ENCODE results near the gene WT1. TPM values are rescaled to one million over a fixed set of nuclear protein-coding genes. Genes with fewer than 3 reads are reported as not detected.

Gene WT1
- total RNA-seq, 1 experiment from 2014 or later, result not detected

DNA sequence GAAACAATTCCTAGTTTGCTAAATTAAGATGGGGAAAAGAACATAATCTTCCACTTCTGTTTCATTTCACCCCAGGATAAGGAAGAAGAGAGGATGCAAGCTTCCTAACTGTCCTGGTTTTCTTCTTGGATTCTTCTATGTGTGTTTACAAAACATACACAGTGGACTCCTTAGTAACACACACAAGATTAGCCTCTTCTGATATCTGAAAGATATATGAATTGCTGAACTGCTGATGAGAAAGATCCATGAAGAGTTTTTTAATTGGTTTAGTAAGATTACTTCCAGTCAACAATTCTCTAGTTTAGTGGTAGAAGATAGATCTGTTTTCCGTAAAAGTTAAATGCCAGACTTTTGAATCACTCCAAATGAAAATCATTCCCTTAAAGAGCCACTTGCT is 86.8 kb downstream of the WT1 start:
- H3K4me1 Mint-ChIP-seq, result 0 out of 2 replicates have a peak, but pooled peaks cover 4% of the 10 kb centered on the region
- TF ChIP-seq, protein P1, sequence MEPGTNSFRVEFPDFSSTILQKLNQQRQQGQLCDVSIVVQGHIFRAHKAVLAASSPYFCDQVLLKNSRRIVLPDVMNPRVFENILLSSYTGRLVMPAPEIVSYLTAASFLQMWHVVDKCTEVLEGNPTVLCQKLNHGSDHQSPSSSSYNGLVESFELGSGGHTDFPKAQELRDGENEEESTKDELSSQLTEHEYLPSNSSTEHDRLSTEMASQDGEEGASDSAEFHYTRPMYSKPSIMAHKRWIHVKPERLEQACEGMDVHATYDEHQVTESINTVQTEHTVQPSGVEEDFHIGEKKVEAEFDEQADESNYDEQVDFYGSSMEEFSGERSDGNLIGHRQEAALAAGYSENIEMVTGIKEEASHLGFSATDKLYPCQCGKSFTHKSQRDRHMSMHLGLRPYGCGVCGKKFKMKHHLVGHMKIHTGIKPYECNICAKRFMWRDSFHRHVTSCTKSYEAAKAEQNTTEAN (CRISPR knock-in tag; IDR thresholded peaks at IDR 0.05), result no peak
- TF ChIP-seq CREB1 (CRISPR knock-in tag; IDR thresholded peaks at IDR 0.05) (no peak), RELA (CRISPR knock-in tag; IDR thresholded peaks at IDR 0.05; ENCODE audit: borderline replicate concordance) (no peak), TP53 (CRISPR knock-in tag; IDR thresholded peaks at IDR 0.05) (no peak), ZNF423 (CRISPR knock-in tag; IDR thresholded peaks at IDR 0.05) (no peak), ELF4 (CRISPR knock-in tag; IDR thresholded peaks at IDR 0.05; ENCODE audit: low read depth) (no peak), ZNF317 (CRISPR knock-in tag; IDR thresholded peaks at IDR 0.05; ENCODE audit: borderline replicate concordance, low read depth) (no peak), IRF2 (CRISPR knock-in tag; IDR thresholded peaks at IDR 0.05; ENCODE audit: borderline replicate concordance, low read depth) (no peak), ZNF219 (CRISPR knock-in tag; IDR thresholded peaks at IDR 0.05; ENCODE audit: borderline replicate concordance) (no peak), NFE2L1 (CRISPR knock-in tag; IDR thresholded peaks at IDR 0.05) (no peak), SOX15 (CRISPR knock-in tag; IDR thresholded peaks at IDR 0.05) (no peak), KAT7 (CRISPR knock-in tag; IDR thresholded peaks at IDR 0.05; ENCODE audit: borderline replicate concordance) (no peak)
- TF ChIP-seq, protein P2, sequence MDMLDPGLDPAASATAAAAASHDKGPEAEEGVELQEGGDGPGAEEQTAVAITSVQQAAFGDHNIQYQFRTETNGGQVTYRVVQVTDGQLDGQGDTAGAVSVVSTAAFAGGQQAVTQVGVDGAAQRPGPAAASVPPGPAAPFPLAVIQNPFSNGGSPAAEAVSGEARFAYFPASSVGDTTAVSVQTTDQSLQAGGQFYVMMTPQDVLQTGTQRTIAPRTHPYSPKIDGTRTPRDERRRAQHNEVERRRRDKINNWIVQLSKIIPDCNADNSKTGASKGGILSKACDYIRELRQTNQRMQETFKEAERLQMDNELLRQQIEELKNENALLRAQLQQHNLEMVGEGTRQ (CRISPR knock-in tag; IDR thresholded peaks at IDR 0.05), result no peak
- TF ChIP-seq, protein P3, sequence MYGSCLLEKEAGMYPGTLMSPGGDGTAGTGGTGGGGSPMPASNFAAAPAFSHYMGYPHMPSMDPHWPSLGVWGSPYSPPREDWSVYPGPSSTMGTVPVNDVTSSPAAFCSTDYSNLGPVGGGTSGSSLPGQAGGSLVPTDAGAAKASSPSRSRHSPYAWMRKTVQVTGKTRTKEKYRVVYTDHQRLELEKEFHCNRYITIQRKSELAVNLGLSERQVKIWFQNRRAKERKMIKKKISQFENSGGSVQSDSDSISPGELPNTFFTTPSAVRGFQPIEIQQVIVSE (CRISPR knock-in tag; IDR thresholded peaks at IDR 0.05; ENCODE audit: borderline replicate concordance), result no peak
- TF ChIP-seq, protein P4, sequence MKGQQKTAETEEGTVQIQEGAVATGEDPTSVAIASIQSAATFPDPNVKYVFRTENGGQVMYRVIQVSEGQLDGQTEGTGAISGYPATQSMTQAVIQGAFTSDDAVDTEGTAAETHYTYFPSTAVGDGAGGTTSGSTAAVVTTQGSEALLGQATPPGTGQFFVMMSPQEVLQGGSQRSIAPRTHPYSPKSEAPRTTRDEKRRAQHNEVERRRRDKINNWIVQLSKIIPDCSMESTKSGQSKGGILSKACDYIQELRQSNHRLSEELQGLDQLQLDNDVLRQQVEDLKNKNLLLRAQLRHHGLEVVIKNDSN (CRISPR knock-in tag; IDR thresholded peaks at IDR 0.05), result no peak
- TF ChIP-seq, protein P5, sequence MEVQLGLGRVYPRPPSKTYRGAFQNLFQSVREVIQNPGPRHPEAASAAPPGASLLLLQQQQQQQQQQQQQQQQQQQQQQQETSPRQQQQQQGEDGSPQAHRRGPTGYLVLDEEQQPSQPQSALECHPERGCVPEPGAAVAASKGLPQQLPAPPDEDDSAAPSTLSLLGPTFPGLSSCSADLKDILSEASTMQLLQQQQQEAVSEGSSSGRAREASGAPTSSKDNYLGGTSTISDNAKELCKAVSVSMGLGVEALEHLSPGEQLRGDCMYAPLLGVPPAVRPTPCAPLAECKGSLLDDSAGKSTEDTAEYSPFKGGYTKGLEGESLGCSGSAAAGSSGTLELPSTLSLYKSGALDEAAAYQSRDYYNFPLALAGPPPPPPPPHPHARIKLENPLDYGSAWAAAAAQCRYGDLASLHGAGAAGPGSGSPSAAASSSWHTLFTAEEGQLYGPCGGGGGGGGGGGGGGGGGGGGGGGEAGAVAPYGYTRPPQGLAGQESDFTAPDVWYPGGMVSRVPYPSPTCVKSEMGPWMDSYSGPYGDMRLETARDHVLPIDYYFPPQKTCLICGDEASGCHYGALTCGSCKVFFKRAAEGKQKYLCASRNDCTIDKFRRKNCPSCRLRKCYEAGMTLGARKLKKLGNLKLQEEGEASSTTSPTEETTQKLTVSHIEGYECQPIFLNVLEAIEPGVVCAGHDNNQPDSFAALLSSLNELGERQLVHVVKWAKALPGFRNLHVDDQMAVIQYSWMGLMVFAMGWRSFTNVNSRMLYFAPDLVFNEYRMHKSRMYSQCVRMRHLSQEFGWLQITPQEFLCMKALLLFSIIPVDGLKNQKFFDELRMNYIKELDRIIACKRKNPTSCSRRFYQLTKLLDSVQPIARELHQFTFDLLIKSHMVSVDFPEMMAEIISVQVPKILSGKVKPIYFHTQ (CRISPR knock-in tag; IDR thresholded peaks at IDR 0.05), result no peak
- ATAC-seq (no peak), DNase-seq (ENCODE audit: low spot score) (no peak)
- H3K27me3 Mint-ChIP-seq (ENCODE audit: low read depth), result peaks cover 5% of the 10 kb centered on the region
- H3K4me3 Mint-ChIP-seq, result no peak overlapping the region
- H3K27ac Mint-ChIP-seq, result no peak overlapping the region
- ChIA-PET CTCF (no interaction called here), POLR2A (no interaction called here)
- no peaks in the 10 kb centered on the region for H3K9me3 Mint-ChIP-seq
- H3K36me3 Mint-ChIP-seq, result no peaks in the 10 kb centered on the region

DNA sequence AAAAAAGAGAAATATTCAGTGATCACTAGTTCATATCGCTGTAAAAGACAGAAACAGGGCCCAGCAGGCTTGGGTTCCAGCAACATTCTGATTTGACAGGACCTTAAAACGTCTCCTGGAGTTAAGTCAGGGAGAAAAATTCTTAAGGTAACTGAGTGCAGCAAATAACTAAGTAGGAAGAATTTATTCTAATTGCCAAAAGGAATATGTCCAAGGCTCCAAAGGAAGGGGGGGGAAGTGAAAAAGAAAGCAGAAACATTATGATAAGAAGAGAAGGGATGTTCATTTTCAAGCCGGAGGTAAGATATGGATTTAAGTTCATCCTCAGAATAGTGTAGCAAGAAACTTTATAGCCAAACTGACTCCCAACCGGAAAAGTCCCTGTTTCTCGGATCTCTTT is 90.4 kb downstream of the WT1 start:
- no peaks in the 10 kb centered on the region for H3K36me3 Mint-ChIP-seq
- ATAC-seq (no peak), DNase-seq (ENCODE audit: low spot score) (no peak)
- no peak overlapping the region for H3K27ac Mint-ChIP-seq
- H3K9me3 Mint-ChIP-seq, result no peaks in the 10 kb centered on the region
- H3K4me1 Mint-ChIP-seq, result 0 out of 2 replicates have a peak, but pooled peaks cover 4% of the 10 kb centered on the region
- H3K27me3 Mint-ChIP-seq (ENCODE audit: low read depth), result peaks cover 5% of the 10 kb centered on the region
- CTCF ChIA-PET, result no interaction called here
- TF ChIP-seq GABPB1 (CRISPR knock-in tag; IDR thresholded peaks at IDR 0.05), result no peak
- TF ChIP-seq TP53 (CRISPR knock-in tag; IDR thresholded peaks at IDR 0.05), result no peak
- no peak for TF ChIP-seq EMX1 (CRISPR knock-in tag; IDR thresholded peaks at IDR 0.05)
- TF ChIP-seq RORB (CRISPR knock-in tag; IDR thresholded peaks at IDR 0.05), result no peak
- TF ChIP-seq IRF2 (CRISPR knock-in tag; IDR thresholded peaks at IDR 0.05; ENCODE audit: borderline replicate concordance, low read depth), result no peak
- no peak for TF ChIP-seq ZNF317 (CRISPR knock-in tag; IDR thresholded peaks at IDR 0.05; ENCODE audit: borderline replicate concordance, low read depth)
- TF ChIP-seq, protein P1 (CRISPR knock-in tag; IDR thresholded peaks at IDR 0.05), result no peak
- TF ChIP-seq ZNF232 (CRISPR knock-in tag; IDR thresholded peaks at IDR 0.05), result no peak
- H3K4me3 Mint-ChIP-seq, result no peak overlapping the region
- POLR2A ChIA-PET, result no interaction called here
